ENCODE measurements around the gene SERTAD2. TPM values are rescaled to one million over a fixed set of nuclear protein-coding genes. Genes with fewer than 3 reads are reported as not detected.
A peak's percentile ranks its signal among the peaks of the same experiment; 100 is the strongest.

Gene SERTAD2
- total and polyA plus RNA-seq, 10 donors = 10.4 to 61.4 (median 41.1) TPM

GRCh38 chr2:64629329-64629781 lies 24.4 kb downstream of the SERTAD2 start:
- intact Hi-C loops (cut with DNase I; ENCODE audit: low total_unique reads) = no loop called here
- H3K4me3 ChIP-seq = no peak overlapping the region
- no peaks in the 10 kb centered on the region for H3K27me3 ChIP-seq (replicated peaks in 1 of 7)
- H3K4me1 ChIP-seq = peaks cover 4 to 65% (median 41%) of the 10 kb centered on the region in 6 donors
- peaks cover 0 to 44% (median 23%) of the 10 kb centered on the region in 6 donors for H3K36me3 ChIP-seq
- no peaks in the 10 kb centered on the region for H3K9me3 ChIP-seq
- no peak for TF ChIP-seq CTCF (IDR thresholded peaks at IDR 0.05 in 8 of 11, conservative IDR thresholded peaks at IDR 0.05 in 3 of 11)
- TF ChIP-seq POLR2A (IDR thresholded peaks at IDR 0.05) = no peak
- peak in 2 of 3 donors; percentile 54 to 77 for TF ChIP-seq POLR2AphosphoS5 (IDR thresholded peaks at IDR 0.05)
- peak overlapping the region in 5 of 8 donors; percentile 15 to 79 (median 29) for H3K27ac ChIP-seq
- WGBS, 5 donors = 70 to 89% (median 78%) methylated on average over 10 of the region's 10 CpGs
- no peak for DNase-seq

- Histone ChIP-seq H3K27ac (peak overlapping the region in 6 of 8 donors; percentile 38 to 79 (median 66)), H3K27me3 (replicated peaks in 1 of 7) (no peaks in the 10 kb centered on the region), H3K36me3 (peaks cover 0 to 32% (median 12%) of the 10 kb centered on the region in 6 donors), H3K4me3 (no peak overlapping the region), H3K4me1 (peaks cover 4 to 53% (median 38%) of the 10 kb centered on the region in 6 donors), H3K9me3 (no peaks in the 10 kb centered on the region)
- WGBS, 5 donors = 76 to 87% (median 82%) methylated on average over 12 to 14 of the region's 14 CpGs
- TF ChIP-seq POLR2A (IDR thresholded peaks at IDR 0.05) (no peak), POLR2AphosphoS5 (IDR thresholded peaks at IDR 0.05) (no peak), CTCF (IDR thresholded peaks at IDR 0.05 in 8 of 11, conservative IDR thresholded peaks at IDR 0.05 in 3 of 11) (no peak)
- DNase-seq = no peak
- intact Hi-C loops (cut with DNase I; ENCODE audit: low total_unique reads) = no loop called here
Measured at GRCh38 chr2:64627860-64628841, 25.6 kb downstream of the SERTAD2 start.

- Histone ChIP-seq H3K4me3 (no peak overlapping the region), H3K9me3 (no peaks in the 10 kb centered on the region), H3K27ac (peak overlapping the region in 6 of 8 donors; percentile 10 to 79 (median 66)), H3K27me3 (replicated peaks in 1 of 7) (no peaks in the 10 kb centered on the region), H3K36me3 (peaks cover 0 to 22% (median 6%) of the 10 kb centered on the region in 6 donors), H3K4me1 (peaks cover 4 to 58% (median 36%) of the 10 kb centered on the region in 6 donors)
- no peak for DNase-seq
- peak in 2 of 3 donors; percentile 55 to 63 for TF ChIP-seq POLR2AphosphoS5 (IDR thresholded peaks at IDR 0.05)
- TF ChIP-seq CTCF (IDR thresholded peaks at IDR 0.05 in 8 of 11, conservative IDR thresholded peaks at IDR 0.05 in 3 of 11) = peak in 2 of 11 experiments; percentile 6 to 13
- no peak for TF ChIP-seq POLR2A (IDR thresholded peaks at IDR 0.05)
- intact Hi-C loops (cut with DNase I; ENCODE audit: low total_unique reads) = no loop called here
- 59 to 89% (median 76%) methylated on average over 27 of the region's 27 CpGs for WGBS, 5 donors
Measured at GRCh38 chr2:64626963-64627760, 26.6 kb downstream of the SERTAD2 start.
